Measurements from ENCODE around the gene SEC14L5.

Gene SEC14L5

GRCh38 chr16:4989391-4990006 is 31.4 kb downstream of the SEC14L5 start:
- Histone ChIP-seq H3K27me3 (ENCODE audit: insufficient read depth, low read length) (no peaks in the 10 kb centered on the region), H3F3A (ENCODE audit: insufficient read depth, low read length) (no peaks in the 10 kb centered on the region), H4K20me1 (ENCODE audit: insufficient read depth, low read length) (no peaks in the 10 kb centered on the region), H3K4me1 (ENCODE audit: insufficient read depth, low read length, severe bottlenecking) (no peaks in the 10 kb centered on the region), H3K9me3 (ENCODE audit: low read length) (no peaks in the 10 kb centered on the region), H3K4me3 (ENCODE audit: low read depth, low read length, poor library complexity, severe bottlenecking) (no peak overlapping the region), H3K9me2 (ENCODE audit: low read depth, low read length) (no peaks in the 10 kb centered on the region), H2AFZ (ENCODE audit: low read length) (no peak overlapping the region), H3K79me2 (ENCODE audit: insufficient read depth, low read length) (no peaks in the 10 kb centered on the region), H3K9ac (ENCODE audit: low read length) (no peak overlapping the region), H3K4me2 (ENCODE audit: low read length) (no peak overlapping the region), H3K27ac (ENCODE audit: low read depth, low read length, poor library complexity, severe bottlenecking) (no peak overlapping the region), H3K36me3 (ENCODE audit: insufficient read depth, low read length) (no peaks in the 10 kb centered on the region)
- TF ChIP-seq CTCF (IDR thresholded peaks at IDR 0.05; ENCODE audit: low read length) (no peak), EZH2 (IDR thresholded peaks at IDR 0.05; ENCODE audit: borderline replicate concordance, low read length) (no peak)

- Histone ChIP-seq H3K4me3 (ENCODE audit: low read depth, low read length, poor library complexity, severe bottlenecking) (no peak overlapping the region), H3K4me1 (ENCODE audit: insufficient read depth, low read length, severe bottlenecking) (no peaks in the 10 kb centered on the region), H3K9me3 (ENCODE audit: low read length) (no peaks in the 10 kb centered on the region), H3K9me2 (ENCODE audit: low read depth, low read length) (no peaks in the 10 kb centered on the region), H3K79me2 (ENCODE audit: insufficient read depth, low read length) (no peaks in the 10 kb centered on the region), H2AFZ (ENCODE audit: low read length) (no peak overlapping the region), H3F3A (ENCODE audit: insufficient read depth, low read length) (no peaks in the 10 kb centered on the region), H3K36me3 (ENCODE audit: insufficient read depth, low read length) (no peaks in the 10 kb centered on the region), H3K27ac (ENCODE audit: low read depth, low read length, poor library complexity, severe bottlenecking) (no peak overlapping the region), H3K9ac (ENCODE audit: low read length) (no peak overlapping the region), H3K4me2 (ENCODE audit: low read length) (no peak overlapping the region), H4K20me1 (ENCODE audit: insufficient read depth, low read length) (no peaks in the 10 kb centered on the region), H3K27me3 (ENCODE audit: insufficient read depth, low read length) (no peaks in the 10 kb centered on the region)
- no peak for TF ChIP-seq CTCF (IDR thresholded peaks at IDR 0.05; ENCODE audit: low read length)
- TF ChIP-seq EZH2 (IDR thresholded peaks at IDR 0.05; ENCODE audit: borderline replicate concordance, low read length): no peak
Measured at GRCh38 chr16:4990415-4990814, 32.3 kb downstream of the SEC14L5 start.

- Histone ChIP-seq H3K4me2 (ENCODE audit: low read length) (no peak overlapping the region), H3F3A (ENCODE audit: insufficient read depth, low read length) (no peaks in the 10 kb centered on the region), H3K79me2 (ENCODE audit: insufficient read depth, low read length) (no peaks in the 10 kb centered on the region), H2AFZ (ENCODE audit: low read length) (no peak overlapping the region), H3K4me3 (ENCODE audit: low read depth, low read length, poor library complexity, severe bottlenecking) (no peak overlapping the region), H3K27ac (ENCODE audit: low read depth, low read length, poor library complexity, severe bottlenecking) (no peak overlapping the region), H3K9ac (ENCODE audit: low read length) (no peak overlapping the region), H3K9me3 (ENCODE audit: low read length) (no peaks in the 10 kb centered on the region), H3K36me3 (ENCODE audit: insufficient read depth, low read length) (no peaks in the 10 kb centered on the region), H3K9me2 (ENCODE audit: low read depth, low read length) (no peaks in the 10 kb centered on the region), H3K27me3 (ENCODE audit: insufficient read depth, low read length) (no peaks in the 10 kb centered on the region), H3K4me1 (ENCODE audit: insufficient read depth, low read length, severe bottlenecking) (no peaks in the 10 kb centered on the region), H4K20me1 (ENCODE audit: insufficient read depth, low read length) (no peaks in the 10 kb centered on the region)
- TF ChIP-seq CTCF (IDR thresholded peaks at IDR 0.05; ENCODE audit: low read length): no peak
- no peak for TF ChIP-seq EZH2 (IDR thresholded peaks at IDR 0.05; ENCODE audit: borderline replicate concordance, low read length)
Measured at GRCh38 chr16:4991754-4992153, 33.6 kb downstream of the SEC14L5 start.
